HL-60 (cell line): ENCODE data around the gene GCNT2.
"Not testable (repeated sequence)": the region's sequence is repeated elsewhere in the genome, so short reads cannot be mapped to it uniquely, and the experiment has no call there.

Experiments
- GABPA ChIP-seq: IDR thresholded peaks from 2 replicates; pipeline ENCODE4 v1.6.1; 2012; ENCODE audit warnings: low read depth
- TF ChIP-seq, protein P1 (sequence below): IDR thresholded peaks from one replicate; pipeline ENCODE4 v1.5.1; 2011; ENCODE audit warnings: low read length, control low read depth, inconsistent platforms; ENCODE audit not compliant: insufficient read depth
- TF ChIP-seq, protein P2 (sequence below): IDR thresholded peaks from 2 replicates; pipeline ENCODE4 v1.6.1; 2012; ENCODE audit warnings: low read depth; ENCODE audit not compliant: insufficient replicate concordance

DNA sequence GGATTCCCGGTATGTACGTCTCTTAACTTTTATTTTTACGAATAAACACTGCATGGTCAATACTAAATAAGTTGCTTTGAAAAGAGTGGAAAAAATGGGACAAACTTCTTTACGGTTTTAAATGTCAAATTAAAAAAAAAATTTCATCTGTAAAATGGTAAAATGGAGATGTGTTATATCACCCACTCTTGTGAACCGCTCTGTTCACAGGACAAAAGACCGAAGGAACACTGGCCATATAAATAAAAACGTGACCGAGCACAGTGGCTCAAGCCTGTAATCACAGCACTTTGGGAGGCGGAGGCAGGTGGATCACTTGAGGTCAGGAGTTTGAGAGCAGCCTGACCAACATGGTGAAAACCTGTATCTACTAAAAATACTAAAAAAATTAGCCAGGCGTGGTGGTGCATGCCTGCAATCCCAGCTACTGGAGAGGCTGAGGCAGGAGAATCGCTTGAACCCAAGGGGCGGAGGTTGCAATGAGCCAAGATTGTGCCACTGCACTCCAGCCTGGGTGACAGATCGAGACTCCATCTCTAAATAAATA, 8.8 kb downstream of the GCNT2 start:
- TF ChIP-seq, protein P1, sequence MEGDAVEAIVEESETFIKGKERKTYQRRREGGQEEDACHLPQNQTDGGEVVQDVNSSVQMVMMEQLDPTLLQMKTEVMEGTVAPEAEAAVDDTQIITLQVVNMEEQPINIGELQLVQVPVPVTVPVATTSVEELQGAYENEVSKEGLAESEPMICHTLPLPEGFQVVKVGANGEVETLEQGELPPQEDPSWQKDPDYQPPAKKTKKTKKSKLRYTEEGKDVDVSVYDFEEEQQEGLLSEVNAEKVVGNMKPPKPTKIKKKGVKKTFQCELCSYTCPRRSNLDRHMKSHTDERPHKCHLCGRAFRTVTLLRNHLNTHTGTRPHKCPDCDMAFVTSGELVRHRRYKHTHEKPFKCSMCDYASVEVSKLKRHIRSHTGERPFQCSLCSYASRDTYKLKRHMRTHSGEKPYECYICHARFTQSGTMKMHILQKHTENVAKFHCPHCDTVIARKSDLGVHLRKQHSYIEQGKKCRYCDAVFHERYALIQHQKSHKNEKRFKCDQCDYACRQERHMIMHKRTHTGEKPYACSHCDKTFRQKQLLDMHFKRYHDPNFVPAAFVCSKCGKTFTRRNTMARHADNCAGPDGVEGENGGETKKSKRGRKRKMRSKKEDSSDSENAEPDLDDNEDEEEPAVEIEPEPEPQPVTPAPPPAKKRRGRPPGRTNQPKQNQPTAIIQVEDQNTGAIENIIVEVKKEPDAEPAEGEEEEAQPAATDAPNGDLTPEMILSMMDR, result not testable (repeated sequence)
- TF ChIP-seq, protein P2, sequence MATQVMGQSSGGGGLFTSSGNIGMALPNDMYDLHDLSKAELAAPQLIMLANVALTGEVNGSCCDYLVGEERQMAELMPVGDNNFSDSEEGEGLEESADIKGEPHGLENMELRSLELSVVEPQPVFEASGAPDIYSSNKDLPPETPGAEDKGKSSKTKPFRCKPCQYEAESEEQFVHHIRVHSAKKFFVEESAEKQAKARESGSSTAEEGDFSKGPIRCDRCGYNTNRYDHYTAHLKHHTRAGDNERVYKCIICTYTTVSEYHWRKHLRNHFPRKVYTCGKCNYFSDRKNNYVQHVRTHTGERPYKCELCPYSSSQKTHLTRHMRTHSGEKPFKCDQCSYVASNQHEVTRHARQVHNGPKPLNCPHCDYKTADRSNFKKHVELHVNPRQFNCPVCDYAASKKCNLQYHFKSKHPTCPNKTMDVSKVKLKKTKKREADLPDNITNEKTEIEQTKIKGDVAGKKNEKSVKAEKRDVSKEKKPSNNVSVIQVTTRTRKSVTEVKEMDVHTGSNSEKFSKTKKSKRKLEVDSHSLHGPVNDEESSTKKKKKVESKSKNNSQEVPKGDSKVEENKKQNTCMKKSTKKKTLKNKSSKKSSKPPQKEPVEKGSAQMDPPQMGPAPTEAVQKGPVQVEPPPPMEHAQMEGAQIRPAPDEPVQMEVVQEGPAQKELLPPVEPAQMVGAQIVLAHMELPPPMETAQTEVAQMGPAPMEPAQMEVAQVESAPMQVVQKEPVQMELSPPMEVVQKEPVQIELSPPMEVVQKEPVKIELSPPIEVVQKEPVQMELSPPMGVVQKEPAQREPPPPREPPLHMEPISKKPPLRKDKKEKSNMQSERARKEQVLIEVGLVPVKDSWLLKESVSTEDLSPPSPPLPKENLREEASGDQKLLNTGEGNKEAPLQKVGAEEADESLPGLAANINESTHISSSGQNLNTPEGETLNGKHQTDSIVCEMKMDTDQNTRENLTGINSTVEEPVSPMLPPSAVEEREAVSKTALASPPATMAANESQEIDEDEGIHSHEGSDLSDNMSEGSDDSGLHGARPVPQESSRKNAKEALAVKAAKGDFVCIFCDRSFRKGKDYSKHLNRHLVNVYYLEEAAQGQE, result not testable (repeated sequence)
- not testable (repeated sequence) for TF ChIP-seq GABPA
